ENCODE data around the gene SPATA6.
"Not testable (repeated sequence)": the region's sequence is repeated elsewhere in the genome, so short reads cannot be mapped to it uniquely, and the experiment has no call there.

The SPATA6 gene

DNA sequence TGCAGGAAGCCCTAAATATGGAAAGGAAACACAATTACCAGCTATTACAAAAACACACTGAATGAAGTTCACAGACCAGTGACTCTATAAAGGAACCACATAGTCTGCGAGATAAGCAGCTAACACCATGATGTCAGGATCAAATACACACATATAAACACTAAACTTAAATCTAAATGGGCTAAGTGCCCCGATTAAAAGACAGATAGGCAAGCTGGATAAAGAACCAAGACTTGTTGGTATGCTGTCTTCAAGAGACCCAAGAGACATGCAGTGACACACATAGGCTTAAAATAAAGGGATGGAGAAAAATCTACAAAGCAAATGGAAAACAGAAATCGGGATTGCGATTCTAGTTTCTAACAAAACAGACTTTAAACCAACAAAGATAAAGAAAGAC, 127.6 kb downstream of the SPATA6 start:
- no peak for DNase-seq

DNA sequence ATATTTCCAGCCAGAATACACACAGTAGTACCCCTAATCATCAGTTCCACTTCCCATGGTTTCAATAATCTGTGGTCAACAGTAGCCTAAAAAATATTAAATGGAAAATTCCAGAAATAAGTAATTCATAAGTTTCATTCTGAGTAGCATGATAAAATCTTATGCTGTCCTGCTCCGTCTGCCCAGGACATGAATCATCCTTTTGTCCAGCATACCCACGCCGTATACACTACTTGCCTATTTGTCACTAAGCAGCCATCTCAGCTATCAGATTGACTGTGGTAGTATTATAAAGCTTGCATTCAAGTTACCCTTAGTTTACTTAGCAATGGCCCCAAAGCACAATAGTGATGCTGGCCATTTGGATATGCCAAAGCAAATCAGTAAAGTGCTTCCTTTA, 130.8 kb downstream of the SPATA6 start:
- no peak for DNase-seq

DNA sequence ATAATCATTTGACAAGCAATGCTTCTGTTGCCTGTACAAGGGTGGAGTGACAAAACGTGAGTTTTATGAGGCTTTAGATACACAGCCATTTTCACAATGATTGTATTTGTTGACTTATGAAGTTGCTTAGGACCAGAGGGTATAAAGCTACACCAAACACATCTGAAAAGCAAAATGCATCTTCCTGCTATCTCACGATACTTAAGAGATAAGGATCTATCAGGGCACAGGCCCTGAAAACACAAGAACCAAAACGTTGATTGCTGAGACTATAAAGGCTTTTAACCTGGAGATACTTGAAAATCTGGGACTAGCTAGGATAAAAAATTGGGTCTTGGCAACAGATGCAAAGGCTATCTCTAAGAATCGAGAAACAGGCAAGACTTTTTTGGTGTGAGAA, 133.7 kb downstream of the SPATA6 start:
- no peak for DNase-seq

- DNase-seq: no peak
Observed at GRCh38 chr1:48333316-48333715, 138.7 kb downstream of the SPATA6 start.

- DNase-seq: no peak
Observed at GRCh38 chr1:48332115-48332514, 139.9 kb downstream of the SPATA6 start.

DNA sequence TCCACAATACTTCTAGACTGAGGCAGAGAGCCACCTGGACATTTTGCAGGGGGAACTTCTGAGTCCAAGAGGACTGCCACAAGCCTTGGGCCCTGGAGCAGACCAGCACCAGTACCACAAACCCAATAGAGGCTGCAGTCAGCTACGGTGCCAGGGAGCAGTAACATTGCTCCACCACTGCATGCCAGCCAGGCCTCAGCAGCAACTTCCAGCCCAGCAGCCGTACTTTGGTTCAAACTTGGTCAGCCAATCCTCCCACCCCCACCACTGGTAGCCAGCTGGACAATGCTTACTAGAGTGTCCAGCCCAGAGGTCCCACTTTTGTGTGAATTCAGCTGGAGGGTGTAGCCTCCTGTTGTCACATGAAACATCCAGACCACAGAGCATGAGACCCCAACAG, 142.1 kb downstream of the SPATA6 start:
- DNase-seq: no peak

DNA sequence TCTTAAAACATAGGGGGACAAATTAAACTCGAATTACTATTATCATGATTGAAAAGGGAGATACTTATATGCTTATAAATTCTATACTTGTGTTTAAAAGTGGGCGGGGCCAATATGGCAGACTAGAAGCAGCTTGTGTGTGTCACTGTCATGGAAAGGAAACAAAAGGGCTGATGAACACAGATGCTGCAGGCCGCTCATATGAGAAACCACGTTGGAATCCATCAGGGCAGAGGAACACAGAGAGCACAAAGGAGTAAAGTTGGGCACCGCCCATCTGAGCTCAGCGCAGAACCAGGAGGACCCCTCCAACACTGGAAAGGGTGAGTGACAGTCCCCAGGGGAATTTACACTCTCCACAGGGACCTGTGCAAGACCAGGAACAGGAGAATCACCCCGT, 142.5 kb downstream of the SPATA6 start:
- no peak for DNase-seq

- DNase-seq: not testable (repeated sequence)
Observed at GRCh38 chr1:48311829-48312228, 160.2 kb downstream of the SPATA6 start.

DNA sequence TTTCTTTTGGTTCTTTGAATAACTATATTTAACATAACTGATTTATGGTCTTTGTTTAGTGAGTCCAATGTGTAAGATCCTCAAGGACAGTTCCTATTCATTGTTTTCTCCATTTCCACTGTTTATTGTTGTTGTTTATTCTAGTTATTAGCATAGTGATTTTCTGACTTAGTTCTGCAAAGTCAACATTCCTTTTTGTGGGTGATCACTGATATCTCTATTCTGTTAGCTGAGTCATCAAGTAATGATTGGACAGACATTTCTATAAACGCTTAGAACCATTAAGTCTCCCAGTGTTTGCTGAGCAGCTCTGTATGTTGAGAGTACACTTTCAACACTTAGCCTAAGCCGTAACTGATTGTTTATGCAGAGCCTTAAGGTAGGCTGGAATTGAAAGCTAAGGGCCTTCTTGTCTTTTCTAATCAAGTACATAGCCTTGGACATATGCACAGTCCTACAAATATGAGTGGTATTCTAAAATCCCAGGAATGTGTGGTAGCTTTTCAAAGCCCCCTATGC, 162.4 kb downstream of the SPATA6 start:
- DNase-seq: no peak

DNA sequence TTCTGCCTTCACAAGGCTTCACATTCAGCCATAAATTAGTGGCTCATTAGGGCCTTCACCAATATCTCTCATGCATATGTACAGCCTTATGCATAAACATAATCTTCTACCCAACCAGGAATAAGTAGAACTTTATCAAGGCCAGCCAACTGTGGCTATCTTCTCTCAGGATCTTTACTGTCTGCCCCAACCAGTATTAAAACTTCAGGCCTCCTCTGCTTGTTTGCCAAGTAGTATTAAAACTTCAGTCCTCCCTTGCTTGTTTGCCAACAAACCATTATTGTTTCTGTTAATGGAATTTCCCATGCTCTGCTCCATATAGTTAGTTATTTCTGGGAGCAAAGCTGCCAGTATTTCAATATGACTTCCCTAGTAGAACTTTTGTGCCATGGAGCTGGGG, 169.4 kb downstream of the SPATA6 start:
- DNase-seq: no peak

DNA sequence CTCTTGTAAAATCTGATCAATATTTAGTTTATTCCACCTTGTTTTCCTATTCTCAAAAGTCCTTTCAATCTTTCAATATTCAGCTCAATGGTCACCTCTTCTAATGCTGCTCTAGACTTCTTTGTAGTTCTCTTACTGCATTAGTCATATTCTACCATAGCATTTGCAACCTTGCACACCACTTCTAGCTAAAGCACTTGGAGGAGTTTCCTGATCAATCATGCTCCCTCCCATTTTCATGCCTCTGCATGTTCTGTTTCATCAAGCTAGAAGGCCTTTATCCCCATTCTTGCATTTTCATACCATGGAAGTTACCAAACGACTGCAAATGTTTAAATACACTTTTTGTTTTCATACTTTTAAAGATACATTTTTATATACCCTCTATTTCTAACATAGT, 177.3 kb downstream of the SPATA6 start:
- no peak for DNase-seq

DNA sequence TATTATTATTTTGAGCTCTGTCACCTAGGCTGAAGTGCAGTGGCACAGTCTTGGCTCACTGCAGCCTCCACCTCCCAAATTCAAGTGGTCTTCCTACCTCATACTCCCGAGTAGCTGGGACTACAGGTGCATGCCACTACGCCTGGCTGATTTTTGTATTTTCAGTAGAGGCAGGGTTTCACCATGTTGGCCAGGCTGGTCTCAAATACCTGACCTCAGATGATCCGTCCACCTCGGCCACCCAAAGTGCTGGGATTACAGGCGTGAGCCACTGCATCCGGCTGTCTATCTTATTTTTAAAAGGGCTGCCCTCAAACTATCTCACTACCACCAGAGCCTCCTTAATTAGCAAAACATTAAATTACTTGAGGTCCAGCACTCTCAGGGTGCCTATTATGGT, 177.9 kb downstream of the SPATA6 start:
- not testable (repeated sequence) for DNase-seq

DNA sequence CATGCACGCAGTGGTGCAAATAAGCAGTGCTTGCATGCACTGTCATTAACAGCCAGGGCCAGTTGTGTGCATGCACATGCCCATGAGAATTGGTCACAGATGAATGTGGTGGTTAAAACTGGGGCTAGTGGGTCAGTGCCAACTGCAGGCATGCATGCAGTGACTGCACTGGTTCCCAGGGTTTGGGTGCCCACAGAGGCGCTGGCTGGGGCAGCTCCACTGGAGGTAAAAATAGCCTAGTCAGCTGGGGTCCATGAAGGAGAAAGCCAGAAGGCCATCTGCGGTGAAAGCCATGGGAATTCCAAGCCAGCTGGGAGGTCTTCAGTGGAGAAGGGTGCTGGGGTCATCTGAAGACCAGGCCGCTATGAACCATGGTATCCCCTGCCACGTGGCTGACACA, 179.3 kb downstream of the SPATA6 start:
- DNase-seq: no peak

GRCh38 chr1:48291421-48291820, 180.6 kb downstream of the SPATA6 start:
- no peak for DNase-seq

- DNase-seq: no peak
Observed at GRCh38 chr1:48285525-48285924, 186.5 kb downstream of the SPATA6 start.

DNA sequence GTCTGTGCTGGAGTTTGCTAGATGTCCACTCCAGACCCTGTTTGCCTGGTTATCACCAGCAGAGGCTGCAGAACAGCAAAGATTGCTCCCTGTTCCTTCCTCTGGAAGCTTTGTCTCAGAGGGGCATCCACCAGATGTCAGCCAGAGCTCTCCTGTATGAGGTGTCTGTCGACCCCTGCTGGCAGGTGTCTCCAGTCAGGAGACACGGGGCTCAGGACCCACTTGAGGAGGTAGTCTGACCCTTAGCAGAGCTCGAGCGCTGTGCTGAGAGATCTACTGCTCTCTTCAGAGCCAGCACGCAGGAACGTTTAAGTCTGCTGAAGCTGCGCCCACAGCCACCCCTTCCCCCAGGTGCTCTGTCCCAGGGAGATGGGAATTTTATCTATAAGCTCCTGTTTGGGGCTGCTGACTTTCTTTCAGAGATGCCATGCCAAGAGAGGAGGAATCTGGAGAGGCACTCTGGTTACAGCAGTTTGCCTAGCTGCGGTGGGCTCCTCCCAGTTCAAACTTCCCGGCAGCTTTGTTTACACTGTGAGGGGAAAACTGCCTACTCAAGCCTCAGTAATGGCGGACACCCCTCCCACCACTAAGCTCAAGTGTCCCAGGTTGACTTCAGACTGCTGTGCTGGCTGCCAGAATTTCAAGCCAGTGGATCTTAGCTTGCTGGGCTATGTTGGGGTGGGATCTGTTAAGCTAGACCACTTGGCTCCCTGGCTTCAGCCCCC, 187.1 kb downstream of the SPATA6 start:
- DNase-seq: not testable (repeated sequence)

- DNase-seq: not testable (repeated sequence)
Observed at GRCh38 chr1:48282329-48282728, 189.7 kb downstream of the SPATA6 start.

- not testable (repeated sequence) for DNase-seq
Observed at GRCh38 chr1:48277437-48277836, 194.6 kb downstream of the SPATA6 start.

GRCh38 chr1:48266576-48266975, 205.4 kb downstream of the SPATA6 start:
- no peak for DNase-seq

- no peak for DNase-seq
Observed at GRCh38 chr1:48263041-48263440, 209.0 kb downstream of the SPATA6 start.

DNA sequence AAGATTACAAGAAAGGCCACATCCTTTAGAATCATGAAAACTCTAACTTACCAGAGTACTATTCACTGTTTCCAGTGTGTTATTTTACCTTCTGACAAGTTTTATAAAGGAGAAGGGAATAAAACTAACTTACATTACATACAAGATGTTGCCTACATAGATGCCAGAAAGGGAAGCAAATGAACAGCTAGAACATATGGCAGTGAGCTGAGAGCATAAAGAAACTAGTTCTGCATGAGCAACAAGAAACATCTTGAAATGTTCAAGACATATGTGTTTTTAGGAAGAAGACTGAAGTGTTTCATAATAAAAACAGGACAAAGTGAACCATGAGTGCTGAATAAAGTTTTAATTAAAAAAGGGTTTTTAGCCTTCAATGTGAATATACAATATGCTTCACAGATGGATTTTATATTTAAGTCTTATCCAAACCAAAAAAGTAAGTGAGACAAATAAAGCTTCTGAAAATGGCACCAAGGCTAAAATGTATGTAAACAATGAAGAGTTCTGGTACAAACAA, 210.1 kb downstream of the SPATA6 start:
- no peak for DNase-seq

DNA sequence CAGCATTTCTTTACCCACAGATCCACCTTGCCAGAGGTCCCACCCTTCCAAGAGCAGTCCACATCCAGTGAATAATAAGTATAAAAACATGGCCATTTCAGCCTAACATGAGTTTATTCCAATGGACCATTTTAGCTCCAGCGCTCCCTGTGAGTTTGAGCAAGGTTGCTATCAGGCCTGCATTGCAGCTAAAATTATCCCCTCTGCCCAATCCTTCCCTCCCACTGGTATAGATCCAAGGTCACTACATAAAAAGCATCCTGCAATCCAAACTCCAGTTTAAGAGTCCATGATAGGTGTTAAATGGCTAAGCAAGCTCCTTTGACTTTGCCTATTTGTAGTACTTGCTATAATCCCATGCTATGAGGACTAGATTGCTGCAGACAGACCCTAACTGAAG, 213.9 kb downstream of the SPATA6 start:
- no peak for DNase-seq

DNA sequence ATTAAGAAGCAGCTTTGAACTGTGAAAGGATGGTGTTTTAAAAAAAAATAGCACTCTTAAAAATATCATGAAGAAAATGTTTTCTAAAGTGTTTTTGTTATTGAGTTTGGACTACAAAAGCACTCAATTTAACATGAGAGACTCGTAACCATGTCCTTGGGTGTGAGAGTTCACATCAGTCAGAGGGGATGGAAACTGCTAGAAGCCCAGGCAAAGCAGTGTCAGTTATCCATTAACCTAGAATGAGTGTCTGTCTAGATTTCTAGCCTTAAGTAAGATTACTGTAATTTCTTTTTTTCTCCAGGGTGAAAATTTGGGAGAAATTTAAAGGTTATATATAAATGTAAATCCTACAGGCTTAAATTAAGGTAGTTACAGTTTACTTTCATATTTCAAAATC, 217.8 kb downstream of the SPATA6 start:
- DNase-seq: no peak

- no peak for DNase-seq
Observed at GRCh38 chr1:48251821-48252220, 220.2 kb downstream of the SPATA6 start.

GRCh38 chr1:48251323-48251722, 220.7 kb downstream of the SPATA6 start:
- no peak for DNase-seq

All from C1 segment of cervical spinal cord (tissue), 14 donors.